Measurements from ENCODE around the gene JADE3. TPM values are rescaled to one million over a fixed set of nuclear protein-coding genes. Genes with fewer than 3 reads are reported as not detected.

Gene JADE3
- total RNA-seq, 1 donor from 2014 or later = 3.0 TPM

Other genes starting within 250 kb of the JADE3 start
- 42.5 and 44.2 TPM in 2 replicates for gene SLC9A7, start 153.3 kb upstream of the JADE3 start, total RNA-seq
- 8.8 and 9.6 TPM in 2 replicates for gene RP2, start 75.4 kb upstream of the JADE3 start, total RNA-seq
- gene RGN, start 166.0 kb downstream of the JADE3 start, total RNA-seq = not detected in 2 replicates
- 91.7 and 98.8 TPM in 2 replicates for gene NDUFB11, start 232.3 kb downstream of the JADE3 start, total RNA-seq
- gene RBM10, start 232.8 kb downstream of the JADE3 start, total RNA-seq = 65.7 and 69.2 TPM in 2 replicates